Stimulated activated CD4-positive, alpha-beta T cell treated with anti-CD3 and anti-CD28 coated beads, Interleukin-12 subunit alpha, Interleukin-12 subunit beta, amount 100 ng/mL, for 48 hours (primary cell): ENCODE measurements around the gene CAMK2D.
"Not testable (repeated sequence)": the region's sequence is repeated elsewhere in the genome, so short reads cannot be mapped to it uniquely, and the experiment has no call there.

Source experiments
- DNase-seq, 3 donors: peaks; one replicate each; pipeline ENCODE4 v3.0.0-alpha.2; 2020; ENCODE audit warnings: low read depth in 2 of 3, low spot score in 1 of 3

Gene CAMK2D

DNA sequence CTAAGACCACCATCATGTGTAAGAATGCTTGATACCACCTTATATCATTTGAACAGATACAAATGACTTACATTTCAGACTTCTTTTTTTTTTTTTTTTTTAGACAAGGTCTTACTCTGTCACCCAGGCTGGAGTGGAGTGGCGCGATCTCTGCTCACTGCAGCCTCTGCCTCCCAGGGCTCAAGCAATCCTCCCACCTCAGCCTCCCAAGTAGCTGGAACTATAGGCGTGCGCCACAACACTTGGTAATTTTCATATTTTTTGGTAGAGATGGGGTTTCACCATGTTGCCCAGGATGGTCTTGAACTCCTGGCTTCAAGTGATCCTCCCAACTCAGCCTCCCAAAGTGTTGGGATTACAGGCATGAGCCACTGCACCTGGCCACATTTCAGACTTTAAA, 76.4 kb downstream of the CAMK2D start:
- not testable (repeated sequence) for DNase-seq

DNA sequence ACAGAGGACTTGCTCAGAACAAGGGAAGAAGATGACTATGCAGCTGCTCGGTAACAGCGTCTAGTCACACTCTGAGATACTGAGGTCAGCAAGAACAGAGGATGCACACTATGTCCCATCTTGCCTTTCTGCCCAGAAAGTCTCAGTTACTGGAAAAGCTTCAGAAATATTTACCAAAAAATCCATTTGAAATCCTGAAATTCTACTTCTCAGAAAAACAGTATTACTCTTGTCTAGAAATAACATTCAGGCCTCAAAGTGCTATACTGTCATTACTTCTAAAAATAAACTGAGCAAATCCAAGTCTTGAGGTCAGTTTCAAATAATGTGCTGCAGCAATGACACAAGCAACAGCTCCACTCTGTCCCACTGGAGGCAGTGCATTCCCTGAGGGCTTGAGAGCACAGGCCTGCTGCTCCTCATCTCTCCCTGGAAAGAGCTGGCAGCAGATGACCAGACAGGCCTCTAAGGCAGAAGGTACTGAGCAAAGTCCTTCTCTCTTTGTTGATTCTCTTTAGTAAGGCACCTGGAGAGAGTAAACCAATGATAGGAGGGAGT, 76.9 kb downstream of the CAMK2D start:
- DNase-seq = peak; percentile 22 to 30 (median 28)

DNA sequence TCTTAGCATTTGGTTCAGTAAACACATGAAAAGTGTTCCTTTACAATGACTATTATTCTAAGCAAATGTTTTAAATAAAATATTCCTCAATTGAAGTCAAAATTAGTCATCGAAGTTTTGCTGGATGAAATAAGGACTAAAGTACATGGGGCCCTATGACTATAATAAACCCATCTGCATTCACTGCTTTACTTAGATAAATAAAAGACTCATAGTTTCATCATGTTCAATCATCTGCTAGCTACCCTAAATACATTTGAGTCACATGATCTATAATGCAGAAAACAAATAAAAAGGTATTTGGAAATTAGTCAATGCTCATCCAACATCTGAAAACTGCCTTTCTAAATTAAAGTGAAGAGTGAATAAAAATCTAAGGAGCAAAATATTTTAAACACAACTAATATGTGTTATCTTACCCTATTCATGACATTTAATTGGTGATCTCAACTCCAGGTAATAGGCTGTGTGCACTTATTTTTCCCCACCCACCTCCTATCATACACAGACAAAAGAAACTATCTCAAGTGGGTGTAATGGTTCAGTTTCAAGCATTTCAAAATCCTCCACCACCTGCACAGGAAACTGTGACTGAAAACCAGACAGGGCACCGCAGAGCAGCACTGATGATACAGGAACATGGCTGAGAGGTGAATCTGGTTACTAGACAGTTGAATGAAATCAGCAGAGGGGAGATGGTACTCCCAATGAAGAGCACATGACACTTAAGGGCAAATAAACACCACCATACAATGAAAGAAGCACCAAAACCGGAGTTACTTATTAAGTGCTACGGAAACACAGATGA, 78.6 kb downstream of the CAMK2D start:
- peak; percentile 58 to 81 (median 71) for DNase-seq

DNA sequence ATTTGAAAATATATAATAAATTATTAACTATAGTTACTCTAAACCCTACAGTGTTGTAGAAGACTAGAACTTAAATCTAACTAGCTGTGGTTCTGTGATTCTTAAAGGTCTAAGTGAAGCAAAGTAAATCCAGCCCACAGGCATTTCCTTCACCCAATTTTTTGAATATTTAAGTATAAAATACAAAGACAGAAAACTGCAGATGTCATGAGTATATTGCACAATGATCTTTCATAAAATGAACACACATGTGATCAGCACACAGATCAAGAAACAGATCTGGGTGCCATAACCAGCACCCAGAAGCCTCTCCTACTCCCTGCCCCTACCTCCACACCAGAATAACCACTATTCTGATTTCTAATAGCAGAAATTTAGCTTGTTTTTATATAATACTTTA, 82.9 kb downstream of the CAMK2D start:
- DNase-seq = no peak

DNA sequence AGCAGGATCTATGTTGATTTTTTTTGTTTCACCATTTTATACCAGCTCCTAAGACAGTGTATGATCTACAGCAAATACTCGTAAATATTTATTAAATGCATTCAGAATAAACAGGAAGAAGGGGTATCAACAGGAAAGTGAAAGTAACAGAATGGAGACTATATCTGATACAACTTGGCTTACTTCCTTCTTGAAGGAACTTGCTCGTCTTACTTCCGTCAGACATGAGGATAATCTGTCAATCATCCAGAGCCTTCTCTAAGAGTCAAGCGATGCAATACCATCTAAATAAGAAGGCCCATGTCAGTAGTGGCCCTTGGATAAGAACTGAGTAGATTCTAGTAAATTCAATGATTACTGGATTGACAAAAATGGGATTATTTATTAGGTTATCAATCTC, 84.2 kb downstream of the CAMK2D start:
- no peak for DNase-seq

DNA sequence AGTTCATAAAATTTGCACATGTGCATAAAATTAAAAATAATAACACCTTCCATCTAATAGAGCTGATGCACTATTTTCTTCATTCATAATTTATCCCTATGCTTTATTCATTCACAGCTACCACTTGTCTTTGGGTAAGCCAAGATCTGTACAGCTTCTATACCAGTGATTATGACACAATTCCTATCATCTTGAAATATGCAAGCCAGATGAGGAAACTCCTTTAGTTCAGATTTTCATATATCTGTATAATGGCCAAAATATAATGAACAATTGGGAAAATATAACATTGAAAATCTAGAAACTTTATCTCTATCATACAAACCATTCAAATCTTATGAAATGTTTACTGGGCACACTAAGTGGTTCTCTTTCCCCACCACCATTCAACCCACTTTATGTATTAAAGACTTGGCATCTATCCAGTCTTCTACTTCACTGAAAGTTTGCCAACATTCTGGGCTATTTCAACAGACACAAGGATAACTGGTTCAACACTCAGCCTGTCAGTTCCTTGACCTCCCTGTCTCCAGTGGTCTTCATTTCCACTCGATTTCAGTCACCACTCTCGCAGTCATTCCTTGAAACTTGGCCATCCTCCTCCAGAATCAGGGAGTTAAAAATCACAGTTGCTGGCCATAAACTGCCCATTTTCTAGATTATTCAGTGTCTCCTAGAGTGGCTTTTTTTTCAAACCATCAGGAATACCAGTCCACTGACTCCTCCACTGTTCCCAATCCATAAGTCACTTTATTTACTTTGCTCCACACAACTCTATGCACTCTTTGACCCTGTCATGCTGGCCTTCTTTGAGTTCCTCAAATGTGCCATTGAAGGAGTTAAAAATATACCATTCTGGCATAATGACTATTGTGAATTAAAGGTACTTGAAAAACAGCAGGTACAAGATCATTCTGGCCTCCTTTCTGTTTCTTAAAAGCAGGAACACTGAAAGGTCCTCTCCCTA, 85.5 kb downstream of the CAMK2D start:
- DNase-seq = no peak

DNA sequence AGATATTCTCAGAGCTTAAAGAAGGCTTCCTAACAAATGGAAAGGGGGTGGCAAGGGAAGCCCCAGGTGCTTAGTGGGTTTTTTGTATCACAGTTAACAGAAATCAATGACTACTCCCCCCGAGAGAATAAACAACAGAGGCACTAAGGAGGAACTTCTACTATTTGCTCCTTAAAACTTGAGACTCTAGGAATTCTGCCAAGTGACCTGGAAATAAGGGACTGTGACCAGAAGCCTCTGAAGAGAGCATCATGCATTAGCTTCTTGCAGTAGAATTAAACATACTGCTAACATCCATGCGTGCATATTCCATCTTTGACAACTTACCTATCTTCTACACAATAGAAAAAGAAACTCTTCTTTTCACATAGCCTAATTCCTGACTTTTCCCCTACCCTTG, 86.8 kb downstream of the CAMK2D start:
- no peak for DNase-seq

DNA sequence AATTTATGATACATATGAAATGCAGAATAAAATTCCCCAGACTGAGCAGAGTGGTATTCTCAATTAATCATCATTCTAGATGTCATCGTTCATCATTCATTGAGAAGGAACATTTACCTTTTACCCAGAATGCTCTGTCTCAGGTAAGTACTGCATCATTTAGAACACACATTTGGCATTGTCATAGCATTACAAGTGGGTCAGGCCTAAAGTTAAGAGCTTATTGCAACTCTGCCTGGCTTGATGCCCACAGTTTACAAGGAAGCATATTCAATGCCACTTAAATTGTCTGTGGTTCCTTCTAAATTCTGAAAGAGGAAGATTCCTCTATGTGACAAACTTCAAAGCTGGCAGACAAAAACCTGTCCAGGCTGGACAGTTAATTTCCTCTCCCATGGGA, 87.3 kb downstream of the CAMK2D start:
- no peak for DNase-seq

DNA sequence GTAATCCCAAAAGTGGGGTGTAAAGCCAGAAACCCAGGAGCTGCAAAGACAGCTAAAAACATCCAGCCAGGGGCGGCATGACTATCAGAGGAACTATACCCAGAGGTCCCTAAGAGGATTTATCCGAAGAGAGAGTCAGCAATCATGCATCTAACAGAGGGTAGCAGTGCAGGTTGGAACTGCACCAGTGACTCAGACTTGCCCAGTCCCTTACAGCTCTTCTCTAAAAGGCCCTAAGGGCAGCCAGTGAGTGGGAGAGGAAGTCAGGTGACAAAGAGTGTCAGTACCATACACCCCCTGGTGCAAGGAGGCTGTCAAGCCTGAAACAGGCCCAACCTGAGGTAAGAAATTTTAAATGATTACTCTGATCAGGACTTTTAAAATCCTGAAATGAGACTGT, 88.1 kb downstream of the CAMK2D start:
- DNase-seq = peak in 2 of 3 donors; percentile 22 to 41

DNA sequence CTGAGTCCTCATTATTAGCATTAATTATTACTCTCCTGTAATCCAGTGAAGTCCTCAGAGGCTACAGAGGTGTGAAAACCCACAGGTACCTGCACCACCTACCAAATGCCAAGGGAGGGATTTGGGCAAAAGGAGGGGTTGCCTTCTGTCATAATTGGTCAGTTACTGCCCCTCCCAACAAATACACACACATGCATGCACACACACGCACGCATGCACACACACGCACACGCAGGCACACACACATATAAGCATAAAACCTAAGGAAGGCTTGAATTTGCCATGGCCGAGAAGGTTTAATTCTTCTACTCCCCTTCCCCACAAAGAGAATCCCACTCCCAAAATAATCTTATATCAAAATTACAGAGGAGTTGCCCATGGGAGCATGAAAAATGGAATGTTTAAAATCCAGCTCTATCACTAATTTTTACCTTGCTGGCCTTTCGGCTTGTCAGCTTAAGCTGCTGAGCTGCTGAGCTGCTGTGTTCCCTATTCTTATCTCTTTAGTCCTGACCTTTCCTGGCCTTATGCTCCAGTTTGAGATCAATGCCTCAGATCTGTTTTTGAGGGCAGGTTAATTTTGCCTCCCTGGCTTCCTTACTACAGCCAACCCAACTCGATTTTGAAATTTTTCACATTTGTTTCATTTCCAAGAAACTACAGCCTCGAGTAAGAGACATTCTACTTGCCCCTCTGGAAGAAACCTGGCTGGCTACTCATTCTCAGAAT, 95.0 kb downstream of the CAMK2D start:
- DNase-seq = no peak

DNA sequence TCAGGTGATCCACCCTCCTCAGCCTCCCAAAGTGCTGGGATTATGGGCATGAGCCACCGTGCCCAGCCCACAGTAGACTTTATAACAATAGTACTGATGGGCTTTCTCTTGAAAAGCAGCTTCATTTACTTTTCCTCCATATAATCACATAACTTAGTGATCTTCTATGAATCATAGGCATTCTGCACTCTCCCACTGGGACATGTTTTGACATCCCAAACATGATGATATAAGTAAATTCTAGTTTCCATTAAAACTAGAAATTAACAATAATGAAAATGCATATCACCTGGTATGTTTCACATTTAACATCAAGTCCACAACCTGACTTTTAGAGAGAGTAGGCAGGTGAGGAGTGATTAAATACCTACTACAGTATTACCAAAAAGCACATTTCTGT, 96.5 kb downstream of the CAMK2D start:
- no peak for DNase-seq

DNA sequence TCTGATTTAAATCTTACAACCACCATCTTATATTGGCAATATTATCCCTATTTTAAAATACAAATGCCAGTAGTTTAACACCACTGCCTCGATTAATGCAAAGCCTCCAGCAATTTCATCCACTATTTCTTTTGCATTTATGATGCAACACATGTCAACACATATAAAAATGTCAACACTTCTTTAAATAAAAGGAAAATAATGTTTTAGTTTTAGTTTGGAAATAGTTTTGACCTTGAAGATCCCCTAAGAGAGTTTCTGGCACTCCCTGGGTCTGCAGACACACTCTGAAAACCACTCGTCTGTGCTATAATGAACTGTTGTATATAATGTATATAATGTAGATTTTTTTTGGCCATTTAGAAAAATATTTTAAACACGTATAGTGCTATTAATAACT, 99.0 kb downstream of the CAMK2D start:
- no peak for DNase-seq

DNA sequence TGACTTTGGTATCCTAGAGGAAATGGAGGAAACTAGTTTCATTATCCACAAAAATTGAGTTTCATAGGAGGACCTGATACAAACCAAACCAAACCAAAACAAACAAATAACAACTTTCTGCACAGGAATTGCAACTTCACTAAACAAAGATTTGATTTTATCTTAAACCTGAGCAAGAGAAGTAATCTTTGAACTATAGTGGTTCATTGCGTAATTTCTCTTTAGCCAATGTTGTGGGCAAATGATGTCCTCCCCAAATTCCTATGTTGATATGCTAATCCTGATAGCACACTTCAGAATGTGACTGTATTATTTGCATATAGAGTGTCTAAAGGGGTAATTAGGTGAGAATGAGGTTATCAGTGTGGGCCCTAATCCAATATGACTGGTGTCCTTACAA, 102.4 kb downstream of the CAMK2D start:
- DNase-seq = no peak

DNA sequence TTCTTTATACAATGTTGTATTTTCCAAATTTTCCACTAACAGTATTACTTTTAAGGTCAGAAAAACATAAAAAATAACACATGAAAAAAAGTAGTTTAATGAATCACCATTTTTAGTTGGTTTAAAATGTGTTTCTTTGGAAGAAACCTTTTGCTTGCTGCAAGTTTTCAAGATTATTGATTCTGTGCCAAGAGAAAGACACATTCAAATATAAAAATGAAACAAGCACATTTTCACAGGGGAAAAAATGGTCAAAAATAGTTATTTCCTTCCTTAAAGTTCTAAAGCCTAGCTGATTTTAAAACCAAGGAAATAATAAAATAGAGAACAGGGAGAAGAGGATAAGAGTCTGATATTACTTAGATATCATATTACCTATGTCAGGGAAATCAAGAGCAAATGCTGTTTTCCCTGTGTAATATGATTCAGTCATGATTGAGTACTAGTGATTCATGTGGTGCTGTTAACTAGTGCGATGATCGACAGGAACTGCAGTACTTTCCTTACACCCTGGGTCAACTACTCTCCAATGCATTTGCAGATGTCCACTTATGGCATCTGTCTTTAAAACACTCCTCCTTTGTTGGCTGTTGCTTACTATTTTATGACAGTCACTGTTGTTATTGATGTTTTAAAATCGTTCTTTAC, 103.8 kb downstream of the CAMK2D start:
- DNase-seq = no peak

DNA sequence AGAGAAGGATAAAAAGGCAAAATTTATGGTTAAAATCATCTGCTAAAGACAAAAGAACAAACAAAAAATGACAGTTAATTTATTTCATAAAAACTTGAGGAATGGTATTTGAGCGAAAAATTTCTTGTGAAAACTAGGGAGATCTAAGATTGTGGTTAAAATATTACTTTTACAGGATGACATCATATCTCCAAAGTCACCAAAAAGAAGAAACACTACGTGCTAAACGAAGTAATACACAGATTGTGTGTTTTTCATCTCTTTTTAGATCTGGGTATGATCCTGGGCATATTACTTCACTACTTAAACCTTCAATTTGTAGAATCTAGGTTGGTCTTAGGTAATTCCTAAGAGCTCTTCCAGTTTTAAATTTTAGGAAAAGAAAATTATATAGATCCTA, 107.7 kb downstream of the CAMK2D start:
- no peak for DNase-seq

DNA sequence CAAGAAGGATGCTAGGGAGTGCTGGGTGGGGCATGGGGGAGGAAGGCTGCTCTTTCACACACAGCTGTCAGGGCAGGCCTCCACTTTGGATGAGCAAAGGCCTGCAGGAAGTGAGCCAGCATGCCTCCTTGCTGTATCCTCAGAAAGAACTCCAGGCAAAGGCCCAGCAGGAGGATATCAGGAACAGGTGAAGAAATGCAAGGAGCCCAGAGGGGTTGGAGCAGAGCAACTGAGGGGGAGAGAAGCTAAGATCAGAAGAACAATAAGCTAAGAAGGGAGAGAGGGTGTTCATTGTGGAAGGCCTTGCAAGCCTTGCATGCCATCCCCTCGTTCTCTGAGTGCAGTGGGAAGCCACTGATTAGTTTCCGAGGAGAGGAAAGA, 115.1 kb downstream of the CAMK2D start:
- no peak for DNase-seq

DNA sequence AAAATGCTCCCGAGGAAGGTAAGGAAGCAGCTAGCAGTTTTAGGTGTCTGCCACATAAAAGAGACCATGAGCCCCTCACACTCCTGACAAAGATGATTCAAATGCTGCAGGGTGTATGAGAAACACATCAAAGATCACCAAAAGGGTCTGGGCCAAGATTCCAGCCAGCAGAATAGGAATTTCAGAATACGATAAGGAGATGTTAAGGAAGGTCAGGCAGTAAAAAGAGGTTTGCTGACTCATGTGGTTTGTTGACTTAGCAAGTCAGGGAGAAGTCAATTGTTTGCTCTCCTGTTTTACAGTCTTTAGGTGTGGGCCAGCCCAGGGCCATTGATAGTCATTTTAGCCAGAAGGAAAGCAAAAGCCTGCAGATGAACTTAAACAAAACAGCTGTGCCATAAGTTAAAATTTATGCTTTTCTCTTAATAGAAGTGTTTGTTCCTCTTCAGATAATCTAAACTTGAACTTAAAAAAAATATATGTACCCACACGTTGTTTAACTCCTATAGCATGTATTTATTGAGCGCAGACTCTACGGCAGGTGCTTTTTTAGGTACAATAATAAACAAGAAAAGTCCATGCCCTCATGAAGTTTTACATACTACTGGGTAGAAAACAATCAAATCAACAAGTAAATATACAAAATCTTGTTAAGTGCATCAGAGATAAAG, 115.6 kb downstream of the CAMK2D start:
- DNase-seq = no peak

DNA sequence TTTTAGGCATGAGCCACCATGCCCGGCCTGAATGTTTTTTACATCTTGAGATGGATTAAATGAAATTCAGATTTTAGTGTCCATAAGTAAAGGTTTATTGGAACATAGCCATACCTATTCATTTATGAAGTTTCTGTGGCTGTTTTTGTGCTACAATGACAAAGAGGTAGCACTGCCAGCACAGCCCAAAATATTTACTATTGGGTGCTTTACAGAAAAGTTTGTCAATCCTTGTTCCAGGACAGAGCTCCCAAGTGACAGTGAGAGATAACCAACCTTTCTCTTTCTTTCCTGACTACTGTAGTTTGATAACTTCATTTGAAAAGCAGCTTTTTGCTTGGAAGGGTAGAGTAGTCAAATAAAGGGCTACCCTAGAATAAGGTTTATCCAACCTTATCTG, 116.2 kb downstream of the CAMK2D start:
- no peak for DNase-seq

DNA sequence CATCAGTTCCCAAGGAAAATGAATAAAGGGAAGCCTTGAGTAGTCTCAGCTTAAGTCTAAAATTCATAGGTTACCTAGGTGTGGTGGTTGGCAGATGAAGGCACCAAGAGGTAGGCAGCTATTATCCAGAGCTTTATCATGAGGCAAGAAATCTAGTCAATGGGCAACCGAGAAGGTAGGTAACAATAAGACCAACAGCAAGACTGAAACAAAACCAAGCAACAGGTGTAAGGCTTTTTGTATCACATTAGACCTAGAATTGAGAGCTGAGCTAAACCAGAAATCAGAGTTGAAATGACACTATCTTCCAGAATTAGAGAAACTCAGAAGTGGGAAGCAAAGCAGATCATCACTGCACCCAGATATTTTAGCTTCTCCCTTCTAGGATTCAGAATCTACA, 117.1 kb downstream of the CAMK2D start:
- DNase-seq = no peak

DNA sequence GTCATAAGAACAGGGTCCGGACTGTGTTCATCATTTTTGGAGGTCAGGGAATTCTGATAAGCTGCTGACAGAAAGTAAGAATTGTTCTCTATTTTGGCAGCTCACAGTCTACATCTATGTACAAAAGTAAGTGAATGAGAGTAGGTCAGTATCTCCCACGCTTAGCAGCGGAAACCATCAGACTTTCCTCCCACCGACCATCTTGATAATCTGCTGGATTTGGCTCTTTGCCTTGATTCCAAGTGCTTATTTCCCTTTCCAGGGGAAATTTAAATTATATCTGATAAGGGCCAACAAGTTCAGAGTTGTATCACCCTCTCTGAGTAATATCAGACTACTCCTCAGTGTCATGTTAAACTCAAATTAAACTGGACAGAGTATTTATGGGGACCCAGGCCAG, 118.0 kb downstream of the CAMK2D start:
- DNase-seq = no peak
